Right ventricle myocardium inferior (tissue), 1 donor: Measurements from ENCODE around the gene SPANXN5. TPM values are rescaled to one million over a fixed set of nuclear protein-coding genes. Genes with fewer than 3 reads are reported as not detected.
"Not testable (repeated sequence)": the region's sequence is repeated elsewhere in the genome, so short reads cannot be mapped to it uniquely, and the experiment has no call there.

ENCODE experiments used
- ATAC-seq: fragments of 200-7000 bp; cut with Tn5 transposase; one replicate; pipeline ENCODE4 v1.9.1; 2020; ENCODE audit warnings: mild to moderate bottlenecking, moderate library complexity
- DNase-seq: peaks from one replicate; pipeline ENCODE4 v3.0.0; 2021; ENCODE audit errors: missing footprints
- intact Hi-C: fragments of 100-400 bp; cut with DNase I; formaldehyde crosslinking; loops from one replicate; pipeline ENCODE4 v1.11.0; 2022
- long read RNA-seq: library from polyadenylated mRNA; unstranded; transcript quantifications from one replicate; pipeline ENCODE4 v2.0.0, GENCODE V29; 2021
- total RNA-seq: library from RNA; stranded (reverse); fragmentation: NEBNext Ultra II Directional; extraction: Animal tissue kit (Norgen Biotek cat#: 25700); gene quantifications from one replicate; pipeline ENCODE4 v1.2.1, GENCODE V29; 2021
- donor health status: DM: no; HTN: yes; CAD: no; lungs with severe emphysema.

The SPANXN5 gene, protein sequence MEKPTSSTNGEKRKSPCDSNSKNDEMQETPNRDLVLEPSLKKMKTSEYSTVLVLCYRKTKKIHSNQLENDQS
- total RNA-seq: not detected
- long read RNA-seq: 0 reads

DNA sequence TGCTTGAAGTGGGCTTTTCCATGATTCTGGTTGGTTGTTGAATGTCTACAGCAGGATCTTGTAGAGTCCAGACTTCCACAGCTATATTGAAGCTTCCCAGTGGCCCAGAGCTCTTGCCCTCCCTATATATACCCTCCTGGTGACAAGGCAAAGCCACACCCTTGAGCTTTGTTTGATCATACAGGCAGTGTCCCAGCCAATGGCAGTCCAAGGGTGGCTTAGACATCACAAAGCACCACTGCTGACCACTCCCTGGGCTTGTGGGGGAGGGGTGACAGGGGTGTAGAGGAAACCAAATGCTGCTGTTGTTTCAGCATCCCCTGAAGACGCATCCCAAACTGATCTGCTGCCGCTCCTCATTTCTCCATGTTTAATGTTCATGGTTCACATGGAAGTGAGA lies at the start of gene SPANXN5:
TSS of gene SPANXN5 (minus strand) at position 101 of the 400 bp plus-strand sequence. CDS start at position 22, 79 bp downstream.
- intact Hi-C loops, ATAC-seq, DNase-seq: not testable (repeated sequence)

DNA sequence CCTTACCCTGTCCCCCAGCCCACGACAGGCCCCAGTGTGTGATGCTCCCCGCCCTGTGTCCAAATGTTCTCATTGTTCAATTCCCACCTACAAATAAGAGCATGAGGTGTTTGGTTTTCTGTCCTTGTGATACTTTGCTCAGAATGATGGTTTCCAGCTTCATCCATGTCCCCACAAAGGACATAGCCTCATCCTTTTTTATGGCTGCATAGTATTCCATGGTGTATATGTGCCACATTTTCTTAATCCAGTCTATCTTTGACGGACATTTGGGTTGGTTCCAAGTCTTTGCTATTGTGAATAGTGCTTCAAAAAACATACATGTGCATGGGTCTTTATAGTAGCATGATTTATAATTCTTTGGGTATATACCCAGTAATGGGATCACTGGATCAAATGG lies 46.4 kb upstream of the SPANXN5 start:
- ATAC-seq, DNase-seq, intact Hi-C loops: not testable (repeated sequence)

DNA sequence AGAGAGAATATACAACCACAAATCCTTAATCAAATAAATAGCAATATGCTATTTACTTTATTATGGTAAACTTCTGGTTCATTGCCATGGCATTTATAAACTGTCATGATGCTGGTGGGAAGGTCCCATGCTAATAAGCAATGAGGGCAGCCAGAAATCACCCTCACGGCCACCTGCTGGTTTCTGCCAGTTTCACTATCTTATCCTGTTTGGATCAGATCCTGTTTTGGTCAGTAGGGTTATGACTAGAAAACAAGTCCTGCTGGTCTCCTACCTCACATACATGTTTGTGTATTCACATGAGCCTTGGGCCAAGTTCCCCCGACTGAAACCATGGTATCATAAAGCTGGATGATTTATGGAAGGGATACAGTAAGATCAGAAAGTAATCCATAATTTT lies 41.9 kb upstream of the SPANXN5 start:
- ATAC-seq (no peak), DNase-seq (no peak)
- intact Hi-C loops: no loop called here

DNA sequence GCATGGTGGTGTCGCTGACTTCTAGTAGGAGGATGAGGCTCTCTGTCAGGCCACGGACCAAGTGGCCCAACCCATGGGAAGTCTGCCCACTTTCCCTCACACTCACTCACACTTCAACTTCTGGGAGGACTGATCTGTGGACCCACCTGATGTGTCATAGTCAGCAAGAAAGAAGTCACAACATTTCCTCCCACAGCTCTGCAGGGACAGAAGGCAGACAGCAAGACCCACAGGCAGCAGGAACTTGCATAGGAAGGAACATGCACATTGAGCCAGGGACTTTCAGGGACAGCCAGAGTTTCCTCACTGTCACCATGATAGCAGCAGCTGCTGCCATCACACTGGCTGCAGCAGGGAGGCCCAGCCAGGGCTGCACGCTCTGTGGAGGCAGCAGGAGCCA lies 33.3 kb upstream of the SPANXN5 start:
- intact Hi-C loops: no loop called here
- ATAC-seq: no peak
- DNase-seq: no peak

DNA sequence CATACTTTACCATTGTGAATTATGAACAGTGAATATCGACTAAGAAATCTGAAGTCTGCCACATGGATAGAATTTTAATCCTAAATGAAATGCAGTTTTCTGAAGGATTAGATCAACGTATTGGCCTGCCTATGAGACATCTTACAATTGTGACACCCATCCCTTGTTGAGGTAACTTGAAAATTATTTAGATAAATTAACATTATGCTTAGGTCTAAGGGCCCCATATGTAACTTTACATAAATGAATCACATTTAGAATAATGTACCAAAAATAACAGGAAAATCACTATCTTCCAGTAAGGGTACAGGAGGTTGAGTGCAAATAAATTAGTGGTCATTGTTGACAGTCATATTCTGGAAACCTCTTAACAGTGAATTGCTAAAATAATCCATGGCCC lies 27.4 kb upstream of the SPANXN5 start:
- intact Hi-C loops: no loop called here
- DNase-seq (no peak), ATAC-seq (no peak)

DNA sequence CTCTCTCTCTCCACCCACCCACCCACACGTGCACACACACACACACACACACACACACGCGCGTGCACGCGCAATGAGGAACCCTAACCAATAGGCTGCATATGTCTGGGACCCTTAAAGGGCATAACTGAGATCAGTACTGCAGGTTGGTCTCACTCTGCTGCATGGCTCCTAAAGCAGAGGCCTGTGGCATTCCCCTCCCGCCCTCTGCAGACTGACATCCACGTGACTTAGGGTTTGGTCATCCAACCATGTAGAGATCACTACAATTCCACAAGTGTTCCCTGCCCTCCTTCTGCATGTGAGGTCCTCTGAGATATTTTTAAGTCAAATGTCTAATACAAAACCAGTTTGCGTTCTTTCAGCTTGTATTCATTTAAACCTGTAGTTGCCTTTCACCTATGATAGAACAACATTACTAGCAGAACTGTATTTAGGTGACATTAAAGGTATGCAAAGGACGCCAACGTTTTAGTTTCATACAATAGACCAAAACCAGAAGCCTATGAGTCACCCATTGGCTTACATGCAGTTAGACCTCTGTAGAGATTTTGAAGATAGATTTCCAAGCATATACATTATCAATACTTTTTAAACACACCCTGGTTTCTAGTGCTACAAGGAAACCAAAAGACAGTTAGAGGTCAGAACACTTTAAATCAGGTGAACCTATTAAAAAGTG lies 24.0 kb upstream of the SPANXN5 start:
- intact Hi-C loops: no loop called here
- DNase-seq (no peak), ATAC-seq (no peak)

DNA sequence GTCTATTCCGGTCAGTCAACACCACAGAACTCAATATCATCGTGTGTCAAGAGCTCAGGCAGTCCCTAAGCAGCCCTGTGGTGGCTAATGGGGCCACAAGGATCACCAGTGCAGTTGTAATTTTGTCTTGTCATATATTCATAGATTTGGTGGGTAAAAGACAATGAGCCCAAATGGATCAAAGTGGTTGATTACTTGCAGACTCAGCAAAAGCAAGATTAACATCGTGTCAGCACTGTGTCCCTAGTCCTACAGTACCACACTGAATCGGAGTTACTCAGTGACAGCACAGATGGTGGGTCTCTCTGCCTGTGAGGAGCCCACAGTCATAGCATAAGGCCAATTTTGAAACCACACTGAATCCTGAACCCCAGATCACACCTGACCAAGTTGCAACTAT lies 22.6 kb upstream of the SPANXN5 start:
- DNase-seq: no peak
- intact Hi-C loops: no loop called here

DNA sequence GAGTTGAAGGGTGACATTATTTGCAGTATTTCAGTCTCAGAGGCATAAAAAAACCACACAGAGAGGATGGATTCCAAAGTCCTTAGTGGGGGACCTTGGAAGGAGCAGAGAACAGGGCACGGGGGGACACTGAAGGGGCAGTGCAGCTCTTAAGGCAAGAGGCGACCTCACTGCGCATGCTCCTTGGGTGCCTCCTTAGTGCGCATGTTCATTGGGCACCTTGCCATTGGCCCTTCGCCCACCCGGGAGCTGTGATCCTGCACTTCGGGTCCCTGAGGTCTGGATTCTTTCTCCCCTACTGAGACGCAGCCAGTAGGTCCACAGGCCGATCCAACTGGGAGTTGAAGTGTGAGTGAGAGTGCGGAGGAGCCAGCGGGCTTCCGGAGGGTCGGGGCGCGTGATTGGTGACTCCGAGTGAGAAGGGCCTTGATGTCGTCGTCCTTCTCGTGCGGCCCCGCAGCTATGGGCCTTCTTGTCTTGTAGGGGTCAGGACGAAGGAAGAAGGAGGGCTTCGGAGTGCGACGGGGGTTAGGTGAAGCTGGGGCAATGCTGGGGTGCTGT lies 13.9 kb upstream of the SPANXN5 start, which contains the start of gene XAGE5:
TSS of gene XAGE5 (plus strand) at position 223 of the 561 bp plus-strand sequence. CDS start 1,280 bp downstream, outside the sequence.
- no peak for DNase-seq
- intact Hi-C loops: no loop called here
- no peak for ATAC-seq

More for the DNA sequence above, 22.6 kb upstream of the SPANXN5 start:
- ATAC-seq: no peak

DNA sequence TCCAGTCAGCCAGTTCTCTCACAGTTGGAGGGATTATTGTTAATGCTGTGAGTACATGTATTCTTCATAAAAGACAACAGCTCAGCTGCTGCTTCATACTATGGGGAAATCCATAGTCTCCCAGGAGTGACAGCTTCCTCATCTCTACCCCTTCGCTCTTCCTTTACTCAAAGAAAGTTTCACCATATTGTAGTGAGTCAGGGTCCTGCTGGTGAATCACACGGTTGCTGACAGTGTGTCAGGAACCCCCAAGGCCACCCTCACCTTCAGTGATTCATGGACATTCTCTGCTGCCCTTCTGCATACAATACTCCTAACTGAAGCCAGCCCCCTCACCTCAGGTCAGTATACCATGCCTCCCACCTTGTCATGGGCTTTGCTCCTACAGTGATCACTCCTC lies 7.6 kb upstream of the SPANXN5 start:
- DNase-seq, intact Hi-C loops, ATAC-seq: not testable (repeated sequence)

DNA sequence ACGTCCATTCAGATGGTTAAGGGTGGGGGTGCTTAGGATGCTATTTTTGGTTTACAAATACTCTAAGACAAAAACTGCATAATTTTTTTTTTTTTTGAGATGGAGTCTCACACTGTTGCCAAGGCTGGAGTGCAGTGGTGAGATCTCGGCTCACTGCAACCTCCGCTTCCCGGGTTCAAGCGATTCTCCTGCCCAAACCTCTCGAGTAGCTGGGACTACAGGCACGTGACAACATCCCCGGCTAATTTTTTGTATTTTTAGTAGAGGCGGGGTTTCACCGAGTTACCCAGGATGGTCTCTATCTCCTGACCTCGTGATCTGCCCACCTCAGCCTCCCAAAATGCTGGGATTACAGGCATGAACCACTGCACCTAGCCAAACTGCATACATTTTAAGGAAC lies 23.7 kb downstream of the SPANXN5 start:
- intact Hi-C loops, ATAC-seq, DNase-seq: not testable (repeated sequence)

DNA sequence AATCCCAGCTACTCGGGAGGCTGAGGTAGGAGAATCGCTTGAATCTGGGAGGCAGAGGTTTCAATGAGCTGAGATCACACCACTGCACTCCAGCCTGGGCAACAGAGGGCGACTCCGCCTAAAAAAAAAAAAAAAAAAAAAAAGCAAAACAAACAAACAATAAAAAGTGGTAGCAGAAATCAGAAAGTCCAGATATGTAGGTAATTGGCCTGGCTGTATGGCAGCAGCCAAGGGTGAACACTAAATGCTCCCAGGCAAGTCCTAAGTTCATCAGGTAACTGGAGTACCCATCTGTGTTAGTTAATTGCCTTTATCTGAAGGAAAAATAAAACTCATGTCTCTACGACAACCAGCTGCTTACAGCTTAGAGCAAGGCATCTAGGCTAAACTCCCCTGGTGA lies 31.2 kb downstream of the SPANXN5 start:
- intact Hi-C loops, ATAC-seq, DNase-seq: not testable (repeated sequence)

DNA sequence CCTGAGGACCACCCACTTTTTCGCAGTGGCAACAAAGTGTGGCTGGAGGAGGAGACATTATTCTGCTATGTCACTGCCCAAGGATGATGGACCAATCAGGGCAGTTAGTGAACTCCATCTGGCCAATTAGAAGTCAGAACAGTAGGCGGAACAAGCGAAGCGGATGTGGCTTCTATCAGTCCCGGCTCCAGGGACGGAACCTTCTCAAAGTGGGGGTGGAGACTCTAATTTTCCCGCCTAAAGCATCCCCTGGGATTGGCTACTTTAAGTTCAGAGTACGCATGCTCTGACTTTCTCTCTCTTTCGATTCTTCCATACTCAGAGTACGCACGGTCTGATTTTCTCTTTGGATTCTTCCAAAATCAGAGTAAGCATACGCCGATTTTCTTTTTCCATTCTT lies 46.3 kb downstream of the SPANXN5 start, which contains the start of gene SSX2B:
TSS of gene SSX2B (plus strand) at position 301 of the 400 bp plus-strand sequence. CDS start 1,429 bp downstream, outside the sequence.
- ATAC-seq, DNase-seq, intact Hi-C loops: not testable (repeated sequence)

Other genes with a start within 250 kb of the SPANXN5 start
- gene SSX7, start 142.5 kb downstream of the SPANXN5 start, total RNA-seq: not detected
- gene SSX2, start 90.2 kb downstream of the SPANXN5 start, total RNA-seq: not detected
- gene SSX2B, start 46.2 kb downstream of the SPANXN5 start, total RNA-seq: not detected
- gene XAGE5, start 13.9 kb upstream of the SPANXN5 start, total RNA-seq: not detected
- gene XAGE3, start 70.7 kb upstream of the SPANXN5 start, total RNA-seq: not detected
- gene FAM156B, start 99.9 kb upstream of the SPANXN5 start, total RNA-seq: 6.8 TPM
- 7.3 TPM for gene FAM156A, start 161.1 kb upstream of the SPANXN5 start, total RNA-seq